Heart left ventricle (tissue), 16 donors: ENCODE data around the gene PHC3. TPM values are rescaled to one million over a fixed set of nuclear protein-coding genes. Genes with fewer than 3 reads are reported as not detected.
A peak's percentile ranks its signal among the peaks of the same experiment; 100 is the strongest.

ENCODE experiments used
- ATAC-seq, 4 donors: fragments of 200-7000 bp; cut with Tn5 transposase; one replicate each; pipeline ENCODE4 v1.9.1; 2020 to 2022; ENCODE audit warnings: moderate library complexity in 4 of 4, mild to moderate bottlenecking in 3 of 4, moderate number of reproducible peaks in 1 of 4
- DNase-seq, 5 donors: peaks; one replicate each; pipeline ENCODE4 v3.0.0-alpha.2; 2020
- H3K27ac ChIP-seq, 12 donors: fragments of 200-600 bp; sonication (generic) in 4 of 12; one replicate each; pipeline versions ENCODE4 v1.5.0 to v1.8.0; 2016 to 2022; ENCODE audit warnings: mild to moderate bottlenecking in 2 of 12
- H3K27me3 ChIP-seq, 9 donors: fragments of 200-600 bp; sonication (generic) in 2 of 9; one replicate each; pipeline versions ENCODE4 v1.5.1 to v1.8.0; 2016 to 2022; ENCODE audit warnings: mild to moderate bottlenecking in 3 of 9
- H3K36me3 ChIP-seq, 9 donors: fragments of 200-600 bp; sonication (generic) in 2 of 9; one replicate each; pipeline versions ENCODE4 v1.5.0 to v1.8.0; 2018 to 2022; ENCODE audit warnings: mild to moderate bottlenecking in 2 of 9
- H3K4me1 ChIP-seq, 12 donors: fragments of 200-600 bp; sonication (generic) in 4 of 12; one replicate each; pipeline versions ENCODE4 v1.5.0 to v1.8.0; 2016 to 2022; ENCODE audit warnings: mild to moderate bottlenecking in 3 of 12
- H3K4me3 ChIP-seq, 12 donors: fragments of 200-600 bp; sonication (generic) in 4 of 12; one replicate each; pipeline versions ENCODE4 v1.5.0 to v1.8.0; 2017 to 2022; ENCODE audit warnings: mild to moderate bottlenecking in 9 of 12, moderate library complexity in 4 of 12
- H3K9me3 ChIP-seq, 12 donors: fragments of 200-600 bp; sonication (generic) in 4 of 12; one replicate each; pipeline versions ENCODE4 v1.5.0 to v1.8.0; 2016 to 2022; ENCODE audit warnings: mild to moderate bottlenecking in 1 of 12
- CTCF ChIP-seq, 12 donors: fragments of 200-600 bp; sonication (generic) in 4 of 12; IDR thresholded peaks; one replicate each; pipeline versions ENCODE4 v1.5.0 to v1.8.0; 2018 to 2022; ENCODE audit warnings: antibody characterized with exemption in 12 of 12, mild to moderate bottlenecking in 5 of 12
- POLR2A ChIP-seq, 2 donors: fragments of 450-650 bp; IDR thresholded peaks; one replicate each; pipeline ENCODE4 v1.6.1; 2017; ENCODE audit warnings: antibody characterized with exemption in 2 of 2, mild to moderate bottlenecking in 2 of 2, moderate library complexity in 2 of 2
- WGBS, 4 donors: extraction: QIAGEN DNeasy Blood & Tissue Kit in 2 of 4; methylation state at CpG; one replicate each; pipeline versions ENCODE4 v1.1.5 to v1.1.7; 2013 to 2018; 5-methylcytosine and 5-hydroxymethylcytosine counted together
- intact Hi-C, 10 donors: fragments of 100-400 bp; cut with DNase I; formaldehyde crosslinking; loops; one replicate each; pipeline versions ENCODE4 v1.11.1 to v1.14.2; 2022
- polyA plus RNA-seq, 2 donors: library from polyadenylated mRNA; stranded (reverse); fragments of 200-250 nt; gene quantifications; one replicate each; pipeline ENCODE4 v1.2.3, GENCODE V29; 2013
- total RNA-seq, 9 donors: library from RNA; depleted of rRNA in 2 of 9; stranded (reverse); fragments of >200 nt in 2 of 9; fragmentation: NEBNext Ultra II Directional in 3 of 9; extraction: Animal tissue kit (Norgen Biotek cat#: 25700) in 3 of 9; gene quantifications; one replicate each; pipeline versions ENCODE4 v1.1.0 to v1.2.4, GENCODE V29; 2016 to 2023
- donor health status: ischemic (EF 13 %, LVEDD 7.1; RV severe dilation, severe dysfunction).
- donor health status: healthy with polysubstance abuse.
- donor health status: DM: no; HTN: yes; CAD: no.
- donor health status: DM: no; HTN: no; CAD: no.
- donor health status: ischemic (EF 25% LVEDD 6.9; RV normal size, moderate dysfunction).
- donor health status: ischemic (EF 25% LVEDD 5.7; RV mildly dilated, moderate dysfunction).
- donor health status: healthy.
- donor health status: DM: yes; HTN: yes; CAD: no.
- donor health status: ischemic (EF 35%, LVEDD 5.7; RV mildly dilated, moderate dysfunction).
- donor health status: nonischemic (EF 11% LVEDD 7.7; RV severe dilation, severe dysfunction).
- donor health status: DM: yes; HTN: yes; CAD: no.
- donor health status: PGD.
- donor health status: ischemic (EF 29% LVEDD 5.4; RV normal size, mild dysfunction).
- donor health status: nonischemic (EF 23%, LVEDD 6.1; RV moderate dilation, normal function).

Gene PHC3
- total and polyA plus RNA-seq, 11 donors = 5.7 to 83.8 (median 42.4) TPM

- DNase-seq = no peak
- 85 to 90% (median 88%) methylated on average over 4 of the region's 4 CpGs for WGBS, 4 donors
- Histone ChIP-seq H3K36me3 (no peaks in the 10 kb centered on the region), H3K4me3 (no peak overlapping the region), H3K4me1 (peaks cover 0 to 8% (median 0%) of the 10 kb centered on the region in 12 donors), H3K9me3 (no peaks in the 10 kb centered on the region), H3K27me3 (no peaks in the 10 kb centered on the region), H3K27ac (no peak overlapping the region)
- intact Hi-C loops = loop anchor here in 1 of 10 donors (10.0 kb wide), 1 partner anchor 165 kb away; the partner anchor contains the start of gene SKIL
- ATAC-seq = peak in 1 of 4 donors; percentile 41
- TF ChIP-seq CTCF (IDR thresholded peaks at IDR 0.05) = no peak
- TF ChIP-seq POLR2A (IDR thresholded peaks at IDR 0.05) = no peak
These were observed 8.1 kb upstream of the PHC3 start for GRCh38 chr3:170189398-170190256.

GRCh38 chr3:170180079-170180907 is 1.2 kb downstream of the PHC3 start:
- Histone ChIP-seq H3K27me3 (no peaks in the 10 kb centered on the region), H3K4me1 (peaks cover 0 to 26% (median 20%) of the 10 kb centered on the region in 12 donors), H3K27ac (peak overlapping the region; percentile 82 to 99 (median 96)), H3K36me3 (peaks cover 0 to 36% (median 32%) of the 10 kb centered on the region in 9 donors), H3K4me3 (peak overlapping the region; percentile 62 to 97 (median 90)), H3K9me3 (no peaks in the 10 kb centered on the region)
- no peak for TF ChIP-seq CTCF (IDR thresholded peaks at IDR 0.05)
- no peak for TF ChIP-seq POLR2A (IDR thresholded peaks at IDR 0.05)
- intact Hi-C loops = loop anchor here in 4 of 10 donors (2.0 to 10.0 kb wide), 3 partner anchors 42 to 213 kb away; partner anchors contain the start of genes PRKCI (in 3 of the 4), SEC62 (in 1 of the 4) and SKIL (in 1 of the 4)
- ATAC-seq = peak in 3 of 4 donors; percentile 5 to 37 (median 23)
- no peak for DNase-seq
- 11 to 15% (median 14%) methylated on average over 16 of the region's 16 CpGs for WGBS, 4 donors

- peaks cover 0 to 32% (median 20%) of the 10 kb centered on the region in 12 donors for H3K4me1 ChIP-seq
- peak overlapping the region in 2 of 12 donors; percentile 98 to 99 for H3K27ac ChIP-seq
These were observed 2.1 kb downstream of the PHC3 start for GRCh38 chr3:170179432-170179831.

More at GRCh38 chr3:170179432-170179831, 2.1 kb downstream of the PHC3 start:
- Histone ChIP-seq H3K36me3 (peaks cover 0 to 45% (median 41%) of the 10 kb centered on the region in 9 donors), H3K4me3 (peak overlapping the region in 9 of 12 donors; percentile 62 to 96 (median 89)), H3K27me3 (no peaks in the 10 kb centered on the region), H3K9me3 (no peaks in the 10 kb centered on the region)
- intact Hi-C loops = loop anchor here in 1 of 10 donors (10.0 kb wide), 1 partner anchor 185 kb away; no protein-coding TSS in a partner anchor
- ATAC-seq (no peak), DNase-seq (no peak)
- TF ChIP-seq POLR2A (IDR thresholded peaks at IDR 0.05) = no peak
- no peak for TF ChIP-seq CTCF (IDR thresholded peaks at IDR 0.05)
- WGBS, 4 donors = 30 to 35% (median 32%) methylated on average over 1 of the region's 1 CpG
